ENCODE data around the gene TFDP2.
A peak's percentile ranks its signal among the peaks of the same experiment; 100 is the strongest.

The TFDP2 gene, protein sequence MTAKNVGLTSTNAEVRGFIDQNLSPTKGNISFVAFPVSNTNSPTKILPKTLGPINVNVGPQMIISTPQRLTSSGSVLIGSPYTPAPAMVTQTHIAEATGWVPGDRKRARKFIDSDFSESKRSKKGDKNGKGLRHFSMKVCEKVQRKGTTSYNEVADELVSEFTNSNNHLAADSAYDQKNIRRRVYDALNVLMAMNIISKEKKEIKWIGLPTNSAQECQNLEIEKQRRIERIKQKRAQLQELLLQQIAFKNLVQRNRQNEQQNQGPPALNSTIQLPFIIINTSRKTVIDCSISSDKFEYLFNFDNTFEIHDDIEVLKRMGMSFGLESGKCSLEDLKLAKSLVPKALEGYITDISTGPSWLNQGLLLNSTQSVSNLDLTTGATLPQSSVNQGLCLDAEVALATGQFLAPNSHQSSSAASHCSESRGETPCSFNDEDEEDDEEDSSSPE

DNA sequence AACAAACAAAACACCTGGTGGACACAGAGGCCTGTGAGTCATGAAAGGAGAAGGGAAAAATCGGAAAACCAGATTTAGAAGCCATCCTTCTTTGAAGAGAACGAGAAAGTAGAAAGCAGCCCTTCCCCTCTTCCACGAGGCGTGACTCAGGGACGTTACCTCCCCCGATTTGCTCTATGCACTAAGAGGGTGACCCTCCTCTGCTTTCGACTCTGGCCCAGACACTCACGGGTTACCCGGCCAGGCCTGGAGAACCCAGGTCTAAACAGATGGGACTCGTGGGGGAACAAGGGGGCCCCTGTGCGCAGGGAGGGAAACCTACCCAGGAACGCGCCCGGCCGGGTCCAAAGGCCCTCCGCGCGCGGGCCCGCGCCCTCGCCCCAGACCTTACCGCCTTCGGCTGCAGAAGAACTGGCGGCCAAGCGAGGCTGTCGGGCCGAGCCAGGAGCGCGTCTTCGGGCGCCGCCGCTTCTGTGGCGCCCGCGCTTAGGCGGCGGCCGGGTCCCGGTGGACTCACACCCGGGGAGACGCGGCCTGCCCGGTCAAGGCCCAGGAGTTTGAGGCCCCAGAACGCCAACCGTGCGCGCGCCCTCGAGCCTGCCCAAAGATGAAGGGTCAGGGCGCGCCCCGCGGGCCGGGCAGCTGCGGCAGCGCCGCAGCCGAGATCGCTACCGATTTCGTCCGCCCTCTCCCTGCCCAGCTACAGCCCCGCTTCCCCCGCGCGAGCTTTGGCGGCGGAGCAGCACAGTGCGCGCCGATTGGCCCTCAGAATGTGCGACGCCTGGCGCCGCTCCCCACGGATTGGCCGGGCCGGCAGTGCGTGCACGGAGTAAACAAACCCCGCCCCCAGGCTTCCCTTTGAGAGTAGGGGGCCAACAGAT lies at the start of gene TFDP2:
Gene TFDP2, minus strand, starts transcription at position 753 of the 881 bp plus-strand sequence. CDS start 47,795 bp downstream, outside the sequence.
- H3K4me3 ChIP-seq (ENCODE audit: low read length): peak within 1 kb of the TSS; percentile 68
- H3K4me1 ChIP-seq (ENCODE audit: insufficient read depth, low read length): peaks cover 15% of the 10 kb centered on the region
- no peaks in the 10 kb centered on the region for H3K27me3 ChIP-seq (ENCODE audit: insufficient read depth, low read length)
- H3K36me3 ChIP-seq (ENCODE audit: insufficient read depth, low read length): no peaks in the 10 kb centered on the region
- H3K9me3 ChIP-seq (ENCODE audit: low read length): no peaks in the 10 kb centered on the region
- H2AFZ ChIP-seq (ENCODE audit: low read depth, low read length): peak within 1 kb of the TSS; percentile 93

DNA sequence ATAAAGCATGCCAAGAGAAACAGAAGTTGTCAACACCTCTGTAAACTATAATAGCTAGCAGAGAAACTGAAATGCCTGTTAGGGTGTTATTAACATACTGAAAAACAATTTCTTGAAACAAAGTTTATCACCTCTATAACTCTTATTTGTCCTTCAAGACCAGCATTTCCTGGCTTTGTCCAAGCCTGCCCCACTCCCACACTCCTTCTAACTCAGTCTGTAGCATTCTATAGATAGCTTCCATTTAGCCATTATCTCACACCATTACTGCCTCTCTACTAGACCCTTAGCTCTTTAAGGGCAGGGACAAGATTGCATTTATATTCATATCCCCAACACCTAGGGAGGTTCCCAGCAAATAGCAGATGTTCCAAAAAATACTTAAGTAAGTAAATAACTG lies 39.5 kb upstream of the TFDP2 start:
- H2AFZ ChIP-seq (ENCODE audit: low read depth, low read length): no peak overlapping the region
- peaks cover 11% of the 10 kb centered on the region for H3K36me3 ChIP-seq (ENCODE audit: insufficient read depth, low read length)
- H3K9me3 ChIP-seq (ENCODE audit: low read length): peaks cover 3% of the 10 kb centered on the region
- H3K4me1 ChIP-seq (ENCODE audit: insufficient read depth, low read length): no peaks in the 10 kb centered on the region
- no peaks in the 10 kb centered on the region for H3K27me3 ChIP-seq (ENCODE audit: insufficient read depth, low read length)
- H3K4me3 ChIP-seq (ENCODE audit: low read length): no peak overlapping the region

DNA sequence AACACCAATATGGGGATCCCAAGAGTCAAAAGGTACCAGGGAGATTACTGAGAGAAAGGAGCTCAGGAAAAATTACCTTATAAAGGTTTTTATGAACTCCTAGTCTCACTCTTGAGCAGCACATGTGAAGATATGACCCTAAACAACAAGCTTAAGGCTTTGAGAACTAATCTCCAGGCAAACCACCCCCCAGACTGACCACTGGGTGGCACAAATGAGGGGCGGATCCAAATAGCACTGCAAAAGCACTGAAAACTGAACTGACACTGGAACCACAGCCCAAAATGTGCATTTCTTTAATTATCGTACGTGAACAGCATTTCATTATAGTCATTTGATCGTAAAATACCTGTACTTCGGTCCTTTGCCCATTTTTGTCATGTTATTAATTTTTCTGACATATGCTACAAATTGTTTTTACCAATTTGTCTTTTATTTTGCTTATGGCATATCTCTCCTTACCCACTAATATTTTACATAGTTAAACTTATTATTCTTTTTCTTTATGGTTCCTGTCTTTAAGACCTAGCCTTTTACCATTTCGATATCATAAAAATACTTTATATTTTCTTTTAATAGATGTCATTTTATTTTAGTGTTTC lies 31.5 kb upstream of the TFDP2 start:
- no peak overlapping the region for H2AFZ ChIP-seq (ENCODE audit: low read depth, low read length)
- peaks cover 11% of the 10 kb centered on the region for H3K36me3 ChIP-seq (ENCODE audit: insufficient read depth, low read length)
- no peaks in the 10 kb centered on the region for H3K27me3 ChIP-seq (ENCODE audit: insufficient read depth, low read length)
- no peaks in the 10 kb centered on the region for H3K4me1 ChIP-seq (ENCODE audit: insufficient read depth, low read length)
- no peak overlapping the region for H3K4me3 ChIP-seq (ENCODE audit: low read length)
- peaks cover 3% of the 10 kb centered on the region for H3K9me3 ChIP-seq (ENCODE audit: low read length)

DNA sequence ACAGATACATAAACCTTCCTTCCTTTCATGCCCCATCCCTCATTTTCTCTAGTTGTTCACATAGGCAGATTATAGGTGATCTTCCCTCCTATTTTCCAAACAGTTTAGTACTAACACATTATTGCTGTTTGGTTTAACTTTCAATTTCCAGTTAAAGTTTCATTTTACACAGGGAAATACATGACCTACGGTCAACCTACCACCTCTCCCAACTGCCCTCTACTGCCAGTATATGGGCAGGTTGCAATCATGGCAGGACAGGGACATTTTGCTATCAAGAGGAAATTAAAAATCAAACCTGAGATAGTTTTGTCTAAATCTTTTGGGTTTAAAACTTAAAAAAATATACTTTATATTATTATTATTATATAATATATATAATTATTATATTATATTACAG lies 26.1 kb upstream of the TFDP2 start:
- Histone ChIP-seq H3K4me3 (ENCODE audit: low read length) (no peak overlapping the region), H3K27me3 (ENCODE audit: insufficient read depth, low read length) (no peaks in the 10 kb centered on the region), H3K36me3 (ENCODE audit: insufficient read depth, low read length) (peaks cover 6% of the 10 kb centered on the region), H3K4me1 (ENCODE audit: insufficient read depth, low read length) (no peaks in the 10 kb centered on the region), H3K9me3 (ENCODE audit: low read length) (no peaks in the 10 kb centered on the region), H2AFZ (ENCODE audit: low read depth, low read length) (no peak overlapping the region)

DNA sequence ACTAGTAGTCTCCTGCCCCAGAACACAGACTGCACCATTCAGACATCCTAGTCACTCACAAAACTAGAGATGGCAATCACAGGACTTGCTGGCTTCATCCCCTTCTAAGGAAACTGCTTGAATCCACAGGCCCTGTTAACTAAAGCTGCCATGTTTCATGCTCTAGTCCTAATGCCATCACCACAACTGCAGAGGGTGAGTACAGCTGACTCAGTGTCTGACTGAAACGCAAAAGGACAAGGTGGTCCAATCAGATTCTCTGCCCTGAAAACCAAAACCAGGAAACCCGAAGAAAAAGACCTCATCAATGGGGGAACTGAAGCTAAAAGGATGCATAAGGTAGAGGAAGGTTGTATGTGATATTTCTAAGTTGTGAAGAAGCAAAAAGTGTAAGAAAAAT lies 25.2 kb upstream of the TFDP2 start:
- Histone ChIP-seq H3K9me3 (ENCODE audit: low read length) (no peaks in the 10 kb centered on the region), H2AFZ (ENCODE audit: low read depth, low read length) (no peak overlapping the region), H3K36me3 (ENCODE audit: insufficient read depth, low read length) (peaks cover 13% of the 10 kb centered on the region), H3K4me3 (ENCODE audit: low read length) (no peak overlapping the region), H3K4me1 (ENCODE audit: insufficient read depth, low read length) (peaks cover 3% of the 10 kb centered on the region), H3K27me3 (ENCODE audit: insufficient read depth, low read length) (no peaks in the 10 kb centered on the region)

DNA sequence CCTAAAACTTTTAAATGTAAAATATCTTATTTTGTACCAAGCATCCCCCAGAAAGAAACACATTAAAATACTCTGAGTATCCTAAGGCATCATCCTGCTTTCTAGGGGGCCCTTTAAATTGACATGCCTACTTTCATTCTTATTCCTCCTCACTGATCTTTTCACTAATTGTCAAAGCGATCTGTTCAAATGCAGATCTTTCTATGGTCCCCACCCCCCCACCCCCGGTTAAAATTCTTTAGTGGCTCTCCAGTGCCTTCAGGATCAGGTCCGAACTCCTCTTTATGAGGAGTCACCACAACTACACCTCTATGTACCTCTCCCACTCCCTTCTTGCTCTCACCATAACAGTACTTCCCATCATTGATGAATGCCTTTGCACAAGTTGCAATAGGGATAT lies 19.2 kb upstream of the TFDP2 start:
- Histone ChIP-seq H3K27me3 (ENCODE audit: insufficient read depth, low read length) (no peaks in the 10 kb centered on the region), H3K9me3 (ENCODE audit: low read length) (no peaks in the 10 kb centered on the region), H3K36me3 (ENCODE audit: insufficient read depth, low read length) (peaks cover 23% of the 10 kb centered on the region), H2AFZ (ENCODE audit: low read depth, low read length) (no peak overlapping the region), H3K4me3 (ENCODE audit: low read length) (no peak overlapping the region), H3K4me1 (ENCODE audit: insufficient read depth, low read length) (peaks cover 3% of the 10 kb centered on the region)

DNA sequence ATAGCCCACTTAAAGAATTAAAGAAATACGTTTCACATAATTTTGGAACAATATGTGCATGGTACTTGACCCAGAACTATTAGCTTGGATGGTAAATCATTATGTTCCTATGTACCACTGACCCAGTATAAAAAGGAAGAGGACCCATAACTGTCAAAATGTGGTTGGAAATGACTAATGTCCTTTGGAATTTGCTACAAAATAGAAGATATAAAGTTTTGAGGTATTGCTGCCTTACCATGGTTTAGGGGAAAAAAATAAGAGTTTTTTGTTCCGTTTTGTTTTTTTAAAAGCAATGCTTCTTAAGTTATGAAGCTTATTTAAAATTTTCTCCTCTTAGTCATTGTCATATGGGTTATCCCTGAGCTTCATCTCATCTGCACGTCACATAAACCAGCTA lies 15.8 kb upstream of the TFDP2 start:
- peaks cover 22% of the 10 kb centered on the region for H3K36me3 ChIP-seq (ENCODE audit: insufficient read depth, low read length)
- peaks cover 2% of the 10 kb centered on the region for H3K4me1 ChIP-seq (ENCODE audit: insufficient read depth, low read length)
- H3K27me3 ChIP-seq (ENCODE audit: insufficient read depth, low read length): no peaks in the 10 kb centered on the region

DNA sequence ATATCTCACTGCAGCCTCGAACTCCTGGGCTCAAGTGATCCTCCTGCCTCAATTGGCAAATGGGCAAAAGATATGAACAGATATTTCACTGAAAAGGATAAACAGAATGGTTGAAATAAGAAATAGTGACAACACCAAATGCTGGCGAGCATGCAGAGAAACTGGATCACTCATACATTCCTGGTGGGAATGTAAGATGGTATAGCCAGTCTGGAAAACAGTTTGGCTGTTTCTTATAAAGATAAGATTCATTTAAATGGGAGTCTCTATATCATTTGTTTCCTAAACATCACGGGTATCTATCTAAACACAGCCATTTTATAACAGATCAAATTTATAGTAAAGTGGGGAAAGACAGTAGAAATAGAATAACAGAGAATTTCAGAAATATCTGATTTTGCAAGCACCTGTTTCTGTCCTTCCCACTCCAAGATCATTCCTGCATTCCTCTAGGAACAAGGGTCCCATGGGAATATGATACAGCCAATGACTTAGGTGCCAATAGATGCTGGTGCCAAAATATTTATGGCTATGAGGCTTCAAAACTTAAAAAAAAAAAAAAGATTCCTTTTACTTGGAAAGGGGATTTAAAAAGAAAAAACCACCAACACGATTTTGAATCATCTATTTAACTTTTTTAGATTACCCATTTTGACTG lies 9.9 kb upstream of the TFDP2 start:
- H3K36me3 ChIP-seq (ENCODE audit: insufficient read depth, low read length): peaks cover 5% of the 10 kb centered on the region
- no peaks in the 10 kb centered on the region for H3K9me3 ChIP-seq (ENCODE audit: low read length)
- H3K4me1 ChIP-seq (ENCODE audit: insufficient read depth, low read length): no peaks in the 10 kb centered on the region

More for the DNA sequence above, 15.8 kb upstream of the TFDP2 start:
- H3K9me3 ChIP-seq (ENCODE audit: low read length): no peaks in the 10 kb centered on the region
- no peak overlapping the region for H2AFZ ChIP-seq (ENCODE audit: low read depth, low read length)
- no peak overlapping the region for H3K4me3 ChIP-seq (ENCODE audit: low read length)

DNA sequence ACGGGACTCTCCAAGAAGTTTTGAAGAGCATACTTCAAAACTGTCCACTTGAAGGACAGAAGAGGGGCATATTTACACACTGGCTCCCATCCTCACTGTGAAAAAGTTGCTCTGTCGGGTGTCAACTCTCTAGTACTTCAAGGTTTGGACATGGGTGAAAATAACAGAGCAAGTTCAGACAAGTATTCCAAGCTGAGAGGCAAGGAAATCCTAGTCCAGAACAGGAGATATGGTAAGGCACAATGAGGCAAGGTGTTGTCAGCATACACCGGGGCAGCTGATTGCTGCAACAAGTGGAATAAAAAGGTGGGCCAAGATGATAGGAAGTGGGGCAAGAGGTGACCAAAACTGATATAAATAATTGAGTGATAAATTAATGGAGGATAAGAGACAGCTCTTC lies 4.8 kb upstream of the TFDP2 start:
- Histone ChIP-seq H3K9me3 (ENCODE audit: low read length) (no peaks in the 10 kb centered on the region), H3K4me3 (ENCODE audit: low read length) (no peak overlapping the region), H3K36me3 (ENCODE audit: insufficient read depth, low read length) (no peaks in the 10 kb centered on the region), H2AFZ (ENCODE audit: low read depth, low read length) (no peak overlapping the region), H3K4me1 (ENCODE audit: insufficient read depth, low read length) (peaks cover 5% of the 10 kb centered on the region), H3K27me3 (ENCODE audit: insufficient read depth, low read length) (no peaks in the 10 kb centered on the region)

More for the DNA sequence above, 9.9 kb upstream of the TFDP2 start:
- Histone ChIP-seq H2AFZ (ENCODE audit: low read depth, low read length) (no peak overlapping the region), H3K4me3 (ENCODE audit: low read length) (no peak overlapping the region), H3K27me3 (ENCODE audit: insufficient read depth, low read length) (no peaks in the 10 kb centered on the region)

DNA sequence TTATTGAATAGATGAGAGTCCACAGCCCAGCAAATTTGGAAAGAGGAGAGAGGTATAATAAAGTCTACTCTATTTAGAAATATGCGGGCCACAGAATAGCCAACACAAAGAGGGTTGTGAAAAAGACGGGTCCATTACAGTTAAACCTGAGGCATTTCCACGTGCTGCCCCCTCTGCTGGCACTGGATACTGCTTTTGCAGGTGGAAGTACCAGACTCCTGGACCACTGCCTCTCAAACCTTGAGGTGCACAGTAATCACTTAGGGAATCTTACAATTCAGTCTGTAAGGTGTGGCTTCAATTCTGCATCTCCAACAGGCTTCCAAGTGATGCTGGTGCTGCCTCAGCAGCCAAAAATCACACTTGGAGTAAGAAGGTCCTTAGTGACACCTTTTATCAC lies 3.0 kb upstream of the TFDP2 start:
- Histone ChIP-seq H3K9me3 (ENCODE audit: low read length) (no peaks in the 10 kb centered on the region), H2AFZ (ENCODE audit: low read depth, low read length) (no peak overlapping the region)

DNA sequence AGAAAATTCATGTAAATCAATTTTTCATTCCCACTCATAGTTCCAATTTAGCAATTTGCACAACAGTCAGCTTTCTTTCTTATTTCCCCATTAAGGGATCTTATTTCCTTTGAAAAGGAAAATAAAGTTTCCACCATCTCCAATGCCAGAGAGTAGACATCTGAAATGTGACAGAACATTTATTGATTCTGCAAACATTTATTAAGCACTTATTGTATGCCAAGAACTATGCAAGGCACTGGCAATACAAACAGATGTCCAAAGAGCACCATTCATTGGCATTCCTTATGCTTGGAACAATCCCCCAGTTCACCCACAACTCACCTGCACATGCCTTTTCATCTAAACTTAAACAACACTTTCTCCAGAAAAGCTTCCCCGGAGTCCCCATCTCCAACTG lies 2.5 kb upstream of the TFDP2 start:
- H3K36me3 ChIP-seq (ENCODE audit: insufficient read depth, low read length): no peaks in the 10 kb centered on the region
- H2AFZ ChIP-seq (ENCODE audit: low read depth, low read length): no peak overlapping the region
- no peaks in the 10 kb centered on the region for H3K27me3 ChIP-seq (ENCODE audit: insufficient read depth, low read length)
- no peaks in the 10 kb centered on the region for H3K9me3 ChIP-seq (ENCODE audit: low read length)
- peaks cover 15% of the 10 kb centered on the region for H3K4me1 ChIP-seq (ENCODE audit: insufficient read depth, low read length)
- no peak overlapping the region for H3K4me3 ChIP-seq (ENCODE audit: low read length)

More for the DNA sequence above, 3.0 kb upstream of the TFDP2 start:
- H3K27me3 ChIP-seq (ENCODE audit: insufficient read depth, low read length): no peaks in the 10 kb centered on the region
- H3K4me1 ChIP-seq (ENCODE audit: insufficient read depth, low read length): peaks cover 12% of the 10 kb centered on the region
- no peaks in the 10 kb centered on the region for H3K36me3 ChIP-seq (ENCODE audit: insufficient read depth, low read length)
- H3K4me3 ChIP-seq (ENCODE audit: low read length): no peak overlapping the region

DNA sequence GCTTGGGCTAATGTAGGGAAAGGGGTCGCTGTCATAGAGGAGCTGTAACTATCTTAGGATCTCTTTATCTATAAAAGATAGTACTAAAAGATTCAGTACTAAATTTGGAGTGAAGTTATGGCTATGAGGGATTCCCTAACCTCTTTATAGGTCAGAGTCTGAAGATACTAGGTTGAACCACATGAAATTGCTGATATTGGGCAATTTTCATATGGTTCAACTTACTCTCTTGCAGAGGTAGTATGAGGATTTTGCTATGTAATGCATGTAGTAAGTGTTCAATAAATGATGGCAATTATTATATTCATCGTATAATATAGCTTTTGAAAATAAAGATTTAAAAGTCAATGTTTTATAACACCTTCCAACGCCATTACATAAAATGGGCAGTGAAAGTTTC lies 1.9 kb upstream of the TFDP2 start:
- H2AFZ ChIP-seq (ENCODE audit: low read depth, low read length): no peak overlapping the region
- H3K27me3 ChIP-seq (ENCODE audit: insufficient read depth, low read length): no peaks in the 10 kb centered on the region
- no peaks in the 10 kb centered on the region for H3K9me3 ChIP-seq (ENCODE audit: low read length)
- H3K4me1 ChIP-seq (ENCODE audit: insufficient read depth, low read length): peaks cover 15% of the 10 kb centered on the region
- no peak overlapping the region for H3K4me3 ChIP-seq (ENCODE audit: low read length)
- H3K36me3 ChIP-seq (ENCODE audit: insufficient read depth, low read length): no peaks in the 10 kb centered on the region
